ENCODE data around the gene C2CD2. TPM values are rescaled to one million over a fixed set of nuclear protein-coding genes. Genes with fewer than 3 reads are reported as not detected.
A peak's percentile ranks its signal among the peaks of the same experiment; 100 is the strongest.

The C2CD2 gene
- total RNA-seq, 1 experiment from 2014 or later, result 50.4 TPM

DNA sequence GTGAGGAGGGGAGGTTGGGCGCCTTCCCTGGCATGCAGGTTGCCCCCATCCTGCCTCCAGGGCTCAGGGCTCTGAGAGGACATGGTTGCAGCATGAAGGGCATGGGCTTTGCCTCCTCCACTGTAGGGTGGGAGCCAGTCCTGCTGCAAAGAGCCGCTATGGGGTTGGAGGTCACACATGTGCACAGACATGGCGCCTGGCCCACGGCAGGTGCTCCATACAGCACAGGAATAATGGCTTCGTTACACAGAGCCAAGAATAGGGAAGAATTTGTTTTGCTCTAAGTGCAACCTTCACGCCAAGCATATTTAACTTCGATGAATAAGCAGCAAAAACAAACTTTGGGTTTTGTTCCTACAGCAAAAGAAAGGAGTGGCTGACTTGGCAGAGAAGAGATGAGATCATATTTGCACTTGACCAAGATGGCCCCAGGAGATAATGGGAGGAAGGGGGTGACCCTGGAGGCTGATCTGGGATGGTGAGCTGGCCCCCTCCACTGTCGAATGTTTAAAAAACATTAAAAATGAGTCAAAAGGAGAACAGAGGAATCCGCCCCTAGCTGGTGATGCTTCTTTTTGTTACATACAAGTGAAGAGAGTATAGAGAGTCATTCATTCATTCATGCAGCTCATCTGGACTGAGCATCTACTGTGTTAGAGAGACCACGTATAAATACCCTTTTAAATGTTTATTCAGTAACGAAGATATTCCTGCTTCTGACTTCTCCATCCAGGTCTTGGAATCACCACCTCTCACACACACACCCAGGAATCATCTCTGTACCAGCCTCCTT is 12.4 kb upstream of the C2CD2 start:
- ChIA-PET POLR2A (ENCODE audit: unreplicated experiment) (interaction anchor here (1.0 kb wide), 1 partner anchor 13 kb away, joined by 4 read pairs; no protein-coding TSS in a partner anchor), CTCF (interaction anchor here (0.7 to 1.4 kb wide), 2 partner anchors 33 to 268 kb away, joined by 4 to 12 read pairs; no protein-coding TSS in a partner anchor)
- peak overlapping the region; percentile 70 for H3K4me2 ChIP-seq (ENCODE audit: low read length)
- H2AFZ ChIP-seq (ENCODE audit: low read length), result no peak overlapping the region
- H3K9me3 ChIP-seq (ENCODE audit: low read length), result no peaks in the 10 kb centered on the region
- peak overlapping the region; percentile 66 for H3K9ac ChIP-seq (ENCODE audit: low read length)
- no peak overlapping the region for H3K4me3 ChIP-seq (ENCODE audit: low read length)
- intact Hi-C loops (cut with micrococcal nuclease), result loop anchor here (1.0 to 5.0 kb wide), 3 partner anchors 8 to 199 kb away; partner anchors contain the start of gene RIPK4
- peak; percentile 68 for ATAC-seq
- H3K36me3 ChIP-seq (ENCODE audit: low read depth, low read length), result no peaks in the 10 kb centered on the region
- TSS peak; percentile 43 for BruUV-seq (replicated peaks)
- H3K9me2 ChIP-seq (replicated peaks; ENCODE audit: low read length), result no peaks in the 10 kb centered on the region
- H3K4me1 ChIP-seq (ENCODE audit: insufficient read depth, low read length), result peaks cover 46% of the 10 kb centered on the region
- no peaks in the 10 kb centered on the region for H3K79me2 ChIP-seq (ENCODE audit: low read length)
- no peaks in the 10 kb centered on the region for H3K27me3 ChIP-seq (ENCODE audit: low read length)
- H3K27ac ChIP-seq (ENCODE audit: low read length), result peak overlapping the region; percentile 95
- H4K20me1 ChIP-seq (ENCODE audit: low read length), result no peaks in the 10 kb centered on the region
- DNase-seq, result peak; percentile 96
- no peaks in the 10 kb centered on the region for H3F3A ChIP-seq (ENCODE audit: low read length, unreplicated experiment)
- TF ChIP-seq EZH2phosphoT487 (IDR thresholded peaks at IDR 0.05; ENCODE audit: borderline replicate concordance, low read length) (0 out of 2 replicates have a peak, but pooled peaks have one; percentile 47), EZH2 (IDR thresholded peaks at IDR 0.05; ENCODE audit: low read length, unreplicated experiment) (no peak)
- TF ChIP-seq, protein P1, sequence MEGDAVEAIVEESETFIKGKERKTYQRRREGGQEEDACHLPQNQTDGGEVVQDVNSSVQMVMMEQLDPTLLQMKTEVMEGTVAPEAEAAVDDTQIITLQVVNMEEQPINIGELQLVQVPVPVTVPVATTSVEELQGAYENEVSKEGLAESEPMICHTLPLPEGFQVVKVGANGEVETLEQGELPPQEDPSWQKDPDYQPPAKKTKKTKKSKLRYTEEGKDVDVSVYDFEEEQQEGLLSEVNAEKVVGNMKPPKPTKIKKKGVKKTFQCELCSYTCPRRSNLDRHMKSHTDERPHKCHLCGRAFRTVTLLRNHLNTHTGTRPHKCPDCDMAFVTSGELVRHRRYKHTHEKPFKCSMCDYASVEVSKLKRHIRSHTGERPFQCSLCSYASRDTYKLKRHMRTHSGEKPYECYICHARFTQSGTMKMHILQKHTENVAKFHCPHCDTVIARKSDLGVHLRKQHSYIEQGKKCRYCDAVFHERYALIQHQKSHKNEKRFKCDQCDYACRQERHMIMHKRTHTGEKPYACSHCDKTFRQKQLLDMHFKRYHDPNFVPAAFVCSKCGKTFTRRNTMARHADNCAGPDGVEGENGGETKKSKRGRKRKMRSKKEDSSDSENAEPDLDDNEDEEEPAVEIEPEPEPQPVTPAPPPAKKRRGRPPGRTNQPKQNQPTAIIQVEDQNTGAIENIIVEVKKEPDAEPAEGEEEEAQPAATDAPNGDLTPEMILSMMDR (conservative IDR thresholded peaks at IDR 0.05; ENCODE audit: low read depth, low read length), result peak; percentile 53

DNA sequence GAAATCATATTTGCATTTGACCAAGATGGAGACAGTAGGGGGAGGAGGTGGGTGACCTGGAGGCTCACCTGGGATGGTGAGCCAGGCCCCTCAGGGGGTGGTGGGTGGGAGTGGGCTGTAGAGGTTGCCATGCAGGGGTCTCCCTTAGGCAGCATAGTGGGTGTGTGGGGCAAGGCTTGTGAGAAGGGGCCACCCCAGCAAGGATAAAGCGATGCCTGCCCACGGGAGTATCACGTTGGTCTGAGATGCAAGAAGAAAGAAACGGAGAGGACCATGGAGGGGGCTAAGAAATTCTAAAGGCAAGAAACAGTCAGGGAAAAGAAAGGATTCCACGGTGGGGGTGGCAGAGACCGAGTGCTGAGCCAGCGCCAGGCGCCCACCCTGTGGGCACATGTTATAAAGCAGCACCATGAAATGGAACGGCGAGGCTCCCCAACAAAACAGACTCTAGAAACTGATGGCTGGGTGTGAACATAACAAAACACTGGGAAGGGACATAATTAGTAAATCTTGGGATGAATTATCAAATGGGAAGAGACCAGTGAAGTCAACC is 11.7 kb upstream of the C2CD2 start:
- Histone ChIP-seq H3K9me2 (replicated peaks; ENCODE audit: low read length) (no peaks in the 10 kb centered on the region), H3K27me3 (ENCODE audit: low read length) (no peaks in the 10 kb centered on the region), H3K4me2 (ENCODE audit: low read length) (peak overlapping the region; percentile 70), H3K9ac (ENCODE audit: low read length) (peak overlapping the region; percentile 66), H3K36me3 (ENCODE audit: low read depth, low read length) (no peaks in the 10 kb centered on the region), H3K4me3 (ENCODE audit: low read length) (no peak overlapping the region), H3K4me1 (ENCODE audit: insufficient read depth, low read length) (peaks cover 51% of the 10 kb centered on the region), H3K9me3 (ENCODE audit: low read length) (no peaks in the 10 kb centered on the region), H3K27ac (ENCODE audit: low read length) (peak overlapping the region; percentile 95), H3K79me2 (ENCODE audit: low read length) (no peaks in the 10 kb centered on the region), H2AFZ (ENCODE audit: low read length) (no peak overlapping the region), H4K20me1 (ENCODE audit: low read length) (no peaks in the 10 kb centered on the region), H3F3A (ENCODE audit: low read length, unreplicated experiment) (peaks cover 4% of the 10 kb centered on the region)
- POLR2A ChIA-PET (ENCODE audit: unreplicated experiment), result interaction anchor here (0.6 to 1.5 kb wide), 3 partner anchors 13 to 197 kb away, joined by 3 to 5 read pairs (median 4); no protein-coding TSS in a partner anchor
- CTCF ChIA-PET, result interaction anchor here (0.5 kb wide), 1 partner anchor 32 kb away, joined by 4 read pairs; no protein-coding TSS in a partner anchor
- no peak for ATAC-seq
- no TSS peak for BruUV-seq (replicated peaks)
- TF ChIP-seq EZH2 (IDR thresholded peaks at IDR 0.05; ENCODE audit: low read length, unreplicated experiment), result no peak
- TF ChIP-seq, protein P1 (conservative IDR thresholded peaks at IDR 0.05; ENCODE audit: low read depth, low read length), result no peak
- no peak for TF ChIP-seq EZH2phosphoT487 (IDR thresholded peaks at IDR 0.05; ENCODE audit: borderline replicate concordance, low read length)
- intact Hi-C loops (cut with micrococcal nuclease), result loop anchor here (1.0 to 5.0 kb wide), 3 partner anchors 7 to 198 kb away; partner anchors contain the start of gene RIPK4
- DNase-seq, result no peak

Measured in PC-3 (cell line).